Kidney capillary endothelial cell (primary cell): ENCODE data around the gene ISG15.
"Not testable (repeated sequence)": the region's sequence is repeated elsewhere in the genome, so short reads cannot be mapped to it uniquely, and the experiment has no call there.

Experiments
- DNase-seq: peaks from one replicate; pipeline ENCODE4 v3.0.0-alpha.2; 2018; ENCODE audit warnings: low spot score

Gene ISG15

GRCh38 chr1:1030867-1031658, 17.8 kb downstream of the ISG15 start:
- not testable (repeated sequence) for DNase-seq

GRCh38 chr1:1031659-1032235, 18.4 kb downstream of the ISG15 start:
- no peak for DNase-seq

GRCh38 chr1:1032424-1032823, 19.1 kb downstream of the ISG15 start:
- DNase-seq: no peak

- DNase-seq: peak; percentile 59
Measured at GRCh38 chr1:1033009-1033587, 19.8 kb downstream of the ISG15 start.

- no peak for DNase-seq
Measured at GRCh38 chr1:1033731-1034438, 20.6 kb downstream of the ISG15 start.

GRCh38 chr1:1034439-1034781, 21.1 kb downstream of the ISG15 start:
- DNase-seq: no peak

GRCh38 chr1:1035291-1035943, 22.1 kb downstream of the ISG15 start:
- no peak for DNase-seq

- DNase-seq: no peak
Measured at GRCh38 chr1:1037366-1038327, 24.4 kb downstream of the ISG15 start.

GRCh38 chr1:1038694-1039093, 25.4 kb downstream of the ISG15 start:
- DNase-seq: no peak

- no peak for DNase-seq
Measured at GRCh38 chr1:1039145-1039910, 26.0 kb downstream of the ISG15 start.

GRCh38 chr1:1040004-1040991, 27.0 kb downstream of the ISG15 start:
- peak; percentile 69 for DNase-seq

GRCh38 chr1:1041092-1041523, 27.8 kb downstream of the ISG15 start:
- DNase-seq: no peak

GRCh38 chr1:1041873-1042272, 28.6 kb downstream of the ISG15 start:
- DNase-seq: no peak

- no peak for DNase-seq
Measured at GRCh38 chr1:1042835-1043234, 29.5 kb downstream of the ISG15 start.

- DNase-seq: no peak
Measured at GRCh38 chr1:1043411-1043810, 30.1 kb downstream of the ISG15 start.

- DNase-seq: no peak
Measured at GRCh38 chr1:1043921-1044320, 30.6 kb downstream of the ISG15 start.

GRCh38 chr1:1044455-1045078, 31.3 kb downstream of the ISG15 start:
- DNase-seq: no peak

- DNase-seq: no peak
Measured at GRCh38 chr1:1045129-1045528, 31.8 kb downstream of the ISG15 start.

- DNase-seq: no peak
Measured at GRCh38 chr1:1046243-1046642, 32.9 kb downstream of the ISG15 start.
